Retinal pigment epithelial cell (primary cell): ENCODE data around the gene TPM4.

Source experiments
- DNase-seq: peaks from one replicate; pipeline ENCODE4 v3.0.0-alpha.2; 2010; ENCODE audit warnings: low read depth
- H3K4me3 ChIP-seq: 2 replicates; pipeline ENCODE4 v1.5.1; 2011; ENCODE audit warnings: mild to moderate bottlenecking, low read length, control low read depth, moderate library complexity
- TF ChIP-seq, protein P1 (sequence below): conservative IDR thresholded peaks from 2 replicates; pipeline ENCODE4 v1.5.1; 2011; ENCODE audit warnings: low read depth, low read length, control low read depth, inconsistent platforms

TPM4 gene

GRCh38 chr19:16066611-16067104, 9.6 kb upstream of the TPM4 start:
- no peak overlapping the region for H3K4me3 ChIP-seq
- TF ChIP-seq, protein P1, sequence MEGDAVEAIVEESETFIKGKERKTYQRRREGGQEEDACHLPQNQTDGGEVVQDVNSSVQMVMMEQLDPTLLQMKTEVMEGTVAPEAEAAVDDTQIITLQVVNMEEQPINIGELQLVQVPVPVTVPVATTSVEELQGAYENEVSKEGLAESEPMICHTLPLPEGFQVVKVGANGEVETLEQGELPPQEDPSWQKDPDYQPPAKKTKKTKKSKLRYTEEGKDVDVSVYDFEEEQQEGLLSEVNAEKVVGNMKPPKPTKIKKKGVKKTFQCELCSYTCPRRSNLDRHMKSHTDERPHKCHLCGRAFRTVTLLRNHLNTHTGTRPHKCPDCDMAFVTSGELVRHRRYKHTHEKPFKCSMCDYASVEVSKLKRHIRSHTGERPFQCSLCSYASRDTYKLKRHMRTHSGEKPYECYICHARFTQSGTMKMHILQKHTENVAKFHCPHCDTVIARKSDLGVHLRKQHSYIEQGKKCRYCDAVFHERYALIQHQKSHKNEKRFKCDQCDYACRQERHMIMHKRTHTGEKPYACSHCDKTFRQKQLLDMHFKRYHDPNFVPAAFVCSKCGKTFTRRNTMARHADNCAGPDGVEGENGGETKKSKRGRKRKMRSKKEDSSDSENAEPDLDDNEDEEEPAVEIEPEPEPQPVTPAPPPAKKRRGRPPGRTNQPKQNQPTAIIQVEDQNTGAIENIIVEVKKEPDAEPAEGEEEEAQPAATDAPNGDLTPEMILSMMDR: peak; percentile 41
- DNase-seq: no peak

DNA sequence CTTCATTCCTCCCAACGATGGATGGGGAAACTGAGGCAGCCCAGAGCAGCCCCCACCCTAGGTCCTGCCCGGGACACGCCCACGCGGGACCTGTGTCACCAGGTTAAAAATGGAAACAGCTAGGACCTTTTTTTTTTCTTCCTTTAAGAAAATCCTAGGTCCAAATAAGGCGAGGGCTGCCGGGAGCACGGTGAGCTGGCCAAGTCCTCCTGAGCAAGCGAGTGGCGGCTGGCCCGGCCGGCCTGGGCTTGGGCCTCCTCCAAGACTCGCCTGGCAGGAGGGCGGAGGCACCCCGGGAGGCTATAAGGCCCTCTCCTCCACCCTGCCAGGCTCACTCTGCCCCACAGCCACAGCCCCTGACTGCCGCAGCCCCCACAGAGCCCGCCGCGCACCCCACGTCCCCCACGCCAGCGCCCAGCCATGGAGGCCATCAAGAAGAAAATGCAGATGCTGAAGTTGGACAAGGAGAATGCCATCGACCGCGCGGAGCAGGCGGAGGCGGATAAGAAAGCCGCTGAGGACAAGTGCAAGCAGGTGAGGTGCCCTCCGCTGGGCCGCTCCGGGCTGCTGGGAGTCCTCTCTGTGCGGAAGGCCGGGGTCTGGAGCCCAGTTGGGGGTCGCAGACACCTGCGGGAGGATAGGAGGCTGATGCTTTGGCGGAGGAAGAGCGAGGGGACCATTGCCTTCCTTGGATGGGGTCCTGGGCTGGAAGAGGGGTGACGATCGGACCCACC, 8.9 kb upstream of the TPM4 start:
- TF ChIP-seq, protein P1: no peak
- H3K4me3 ChIP-seq: no peak overlapping the region
- no peak for DNase-seq

- no peak overlapping the region for H3K4me3 ChIP-seq
- DNase-seq: no peak
- TF ChIP-seq, protein P1: no peak
Observed at GRCh38 chr19:16068696-16069259, 7.5 kb upstream of the TPM4 start.

GRCh38 chr19:16069813-16070365, 6.4 kb upstream of the TPM4 start:
- H3K4me3 ChIP-seq: no peak overlapping the region
- TF ChIP-seq, protein P1: no peak
- DNase-seq: no peak

DNA sequence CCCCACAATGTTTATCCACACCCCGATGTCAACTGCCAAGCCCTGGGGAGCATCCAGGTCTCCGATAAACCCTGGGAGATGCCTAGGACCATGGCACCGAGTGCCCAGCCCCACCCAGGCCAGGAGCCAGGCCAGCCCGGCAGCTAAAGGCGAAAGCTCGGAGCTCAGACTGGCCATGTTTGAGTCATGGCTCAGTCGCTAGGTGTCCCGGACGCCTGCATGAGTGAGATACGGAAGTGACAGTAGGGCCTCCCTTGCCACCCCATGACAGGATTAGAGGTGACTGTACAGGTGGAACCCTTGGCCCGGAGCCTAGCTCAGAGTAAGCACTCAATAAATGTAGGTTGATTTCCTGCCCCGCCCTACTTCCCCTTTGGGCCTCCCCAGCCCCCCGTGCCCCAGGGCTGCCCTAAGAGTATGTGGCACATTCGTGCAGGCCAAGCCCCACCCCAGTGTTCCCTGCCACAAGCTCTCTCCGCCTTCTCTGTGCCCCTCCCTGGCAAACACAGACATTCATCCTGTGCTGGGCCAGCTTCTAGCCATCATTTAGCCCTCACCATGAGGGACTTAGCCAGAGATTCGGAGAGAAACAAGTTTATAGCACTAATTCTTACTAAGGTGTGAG, 5.8 kb upstream of the TPM4 start:
- H3K4me3 ChIP-seq: no peak overlapping the region
- TF ChIP-seq, protein P1: no peak
- DNase-seq: no peak

- no peak for DNase-seq
- no peak overlapping the region for H3K4me3 ChIP-seq
- TF ChIP-seq, protein P1: no peak
Observed at GRCh38 chr19:16071072-16071691, 5.1 kb upstream of the TPM4 start.
